ENCODE measurements around the gene RASL10B. TPM values are rescaled to one million over a fixed set of nuclear protein-coding genes. Genes with fewer than 3 reads are reported as not detected.
A peak's percentile ranks its signal among the peaks of the same experiment; 100 is the strongest.

The RASL10B gene
- total and polyA plus RNA-seq, 7 donors = 0.60 to 5.5 (median 3.6) TPM; not detected in 1

DNA sequence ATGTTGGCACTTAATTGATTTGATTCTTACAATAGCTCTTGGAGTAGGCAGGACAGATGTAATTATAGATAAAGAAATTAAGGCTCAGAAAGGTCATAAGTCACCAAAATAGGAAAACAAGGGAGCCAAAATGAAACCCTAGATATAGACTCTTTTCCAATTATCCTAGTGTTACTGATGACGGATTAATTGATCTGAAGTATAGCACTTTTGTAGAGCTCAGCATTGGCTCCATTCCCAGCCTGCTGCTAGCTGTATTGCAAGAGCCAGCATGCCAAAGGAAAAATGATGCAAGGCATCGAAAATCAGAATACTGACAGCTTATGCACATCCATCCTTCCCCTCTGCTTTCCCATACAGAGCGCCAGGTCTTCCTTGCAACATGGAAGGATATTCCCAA lies 21.6 kb upstream of the RASL10B start:
- no peak overlapping the region for H3K27ac ChIP-seq
- no peak for DNase-seq
- WGBS, 2 donors = 94 to 96% methylated on average over 3 of the region's 3 CpGs
- TF ChIP-seq POLR2A (IDR thresholded peaks at IDR 0.05) (no peak), EP300 (IDR thresholded peaks at IDR 0.05) (no peak), POLR2AphosphoS5 (IDR thresholded peaks at IDR 0.05) (no peak)
- TF ChIP-seq, protein P1, sequence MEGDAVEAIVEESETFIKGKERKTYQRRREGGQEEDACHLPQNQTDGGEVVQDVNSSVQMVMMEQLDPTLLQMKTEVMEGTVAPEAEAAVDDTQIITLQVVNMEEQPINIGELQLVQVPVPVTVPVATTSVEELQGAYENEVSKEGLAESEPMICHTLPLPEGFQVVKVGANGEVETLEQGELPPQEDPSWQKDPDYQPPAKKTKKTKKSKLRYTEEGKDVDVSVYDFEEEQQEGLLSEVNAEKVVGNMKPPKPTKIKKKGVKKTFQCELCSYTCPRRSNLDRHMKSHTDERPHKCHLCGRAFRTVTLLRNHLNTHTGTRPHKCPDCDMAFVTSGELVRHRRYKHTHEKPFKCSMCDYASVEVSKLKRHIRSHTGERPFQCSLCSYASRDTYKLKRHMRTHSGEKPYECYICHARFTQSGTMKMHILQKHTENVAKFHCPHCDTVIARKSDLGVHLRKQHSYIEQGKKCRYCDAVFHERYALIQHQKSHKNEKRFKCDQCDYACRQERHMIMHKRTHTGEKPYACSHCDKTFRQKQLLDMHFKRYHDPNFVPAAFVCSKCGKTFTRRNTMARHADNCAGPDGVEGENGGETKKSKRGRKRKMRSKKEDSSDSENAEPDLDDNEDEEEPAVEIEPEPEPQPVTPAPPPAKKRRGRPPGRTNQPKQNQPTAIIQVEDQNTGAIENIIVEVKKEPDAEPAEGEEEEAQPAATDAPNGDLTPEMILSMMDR (IDR thresholded peaks at IDR 0.05) = no peak
- peaks cover 0 to 53% (median 15%) of the 10 kb centered on the region in 4 donors for H3K36me3 ChIP-seq
- intact Hi-C loops (cut with DNase I) = no loop called here
- no peaks in the 10 kb centered on the region for H3K9me3 ChIP-seq
- no peaks in the 10 kb centered on the region for H3K27me3 ChIP-seq
- H3K4me3 ChIP-seq = no peak overlapping the region
- no peaks in the 10 kb centered on the region for H3K4me1 ChIP-seq

DNA sequence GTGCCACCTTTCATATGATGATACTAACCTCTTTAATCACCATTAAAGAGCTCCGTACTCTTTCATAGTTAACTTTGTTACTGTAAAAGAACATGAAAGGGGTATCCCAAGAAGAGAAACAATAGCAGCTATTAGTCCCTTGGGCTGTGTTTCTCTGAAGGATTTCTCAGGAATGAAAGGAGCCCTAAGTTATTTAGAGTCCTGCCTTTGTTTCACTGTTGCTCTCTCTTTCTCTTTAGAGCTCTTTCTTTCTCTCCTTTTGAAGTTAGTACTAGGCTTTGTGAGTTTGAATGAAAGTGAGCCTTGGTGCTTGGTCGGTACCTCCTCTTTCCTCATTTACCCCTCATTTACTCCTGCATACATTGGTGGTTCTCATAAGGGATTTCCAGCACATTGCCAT lies 20.5 kb upstream of the RASL10B start:
- intact Hi-C loops (cut with DNase I) = no loop called here
- Histone ChIP-seq H3K4me3 (no peak overlapping the region), H3K36me3 (peaks cover 0 to 64% (median 15%) of the 10 kb centered on the region in 4 donors), H3K9me3 (no peaks in the 10 kb centered on the region), H3K27me3 (no peaks in the 10 kb centered on the region), H3K4me1 (no peaks in the 10 kb centered on the region), H3K27ac (no peak overlapping the region)
- TF ChIP-seq, protein P1 (IDR thresholded peaks at IDR 0.05) = no peak
- DNase-seq = no peak
- 91 to 96% methylated on average over 2 of the region's 2 CpGs for WGBS, 2 donors

DNA sequence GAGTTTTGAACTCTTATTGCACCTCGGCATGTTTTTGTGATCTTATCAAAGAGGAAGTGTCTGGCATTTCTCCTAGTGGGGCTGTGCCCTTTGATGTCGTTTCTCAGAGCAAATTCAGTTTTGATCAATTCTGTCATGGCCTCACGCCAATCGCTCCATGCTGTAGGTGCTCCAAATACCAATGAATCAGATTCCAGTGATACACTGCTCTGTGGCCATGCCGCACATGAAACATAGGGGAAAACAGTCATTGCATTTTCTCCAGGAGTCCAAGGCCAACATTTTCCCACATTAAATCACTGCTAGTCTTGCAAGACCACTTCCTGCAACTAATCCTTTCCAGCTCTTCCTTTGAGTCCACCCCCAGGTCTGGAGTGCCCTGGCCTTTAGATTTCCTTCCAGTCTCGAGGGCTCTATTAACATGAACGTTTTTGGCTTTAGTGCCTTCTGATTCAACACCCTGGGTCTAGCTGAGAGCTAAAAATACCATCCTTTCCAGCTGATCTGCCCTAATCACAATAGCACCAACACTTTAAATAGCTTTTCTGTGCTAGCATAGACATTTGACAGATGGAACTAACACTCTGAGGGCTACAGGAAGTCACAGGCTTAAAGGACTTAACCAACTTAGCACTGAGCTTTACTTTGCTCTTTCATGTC lies 18.2 kb upstream of the RASL10B start:
- Histone ChIP-seq H3K9me3 (no peaks in the 10 kb centered on the region), H3K36me3 (peaks cover 0 to 65% (median 17%) of the 10 kb centered on the region in 4 donors), H3K4me1 (peaks cover 0 to 19% (median 14%) of the 10 kb centered on the region in 4 donors), H3K4me3 (no peak overlapping the region), H3K27me3 (no peaks in the 10 kb centered on the region), H3K27ac (peak overlapping the region in 1 of 4 donors; percentile 61)
- 13 to 29% methylated on average over 7 of the region's 7 CpGs for WGBS, 2 donors
- no peak for DNase-seq
- no peak for TF ChIP-seq EP300 (IDR thresholded peaks at IDR 0.05)
- TF ChIP-seq, protein P1 (IDR thresholded peaks at IDR 0.05) = no peak
- intact Hi-C loops (cut with DNase I) = no loop called here

DNA sequence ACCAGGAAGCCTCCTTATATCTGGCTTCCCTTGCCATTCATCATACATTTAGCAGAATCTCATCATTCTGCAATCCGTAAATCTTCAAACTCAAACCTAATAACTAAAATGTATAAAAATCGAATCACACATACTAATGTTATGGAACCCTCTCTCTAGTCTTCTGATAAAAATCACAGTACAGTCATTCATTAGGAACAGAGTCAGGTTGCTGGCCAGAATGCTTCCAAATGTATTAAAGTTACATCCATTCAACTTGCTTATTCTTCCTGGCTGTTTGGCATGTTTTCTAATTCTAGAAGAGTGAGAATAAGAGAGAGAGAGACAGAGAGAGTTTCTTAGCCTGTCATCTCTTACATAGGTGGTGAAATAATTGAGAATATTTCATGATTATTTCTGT lies 16.5 kb upstream of the RASL10B start:
- Histone ChIP-seq H3K4me1 (peaks cover 0 to 21% (median 15%) of the 10 kb centered on the region in 4 donors), H3K27ac (peak overlapping the region in 1 of 4 donors; percentile 81), H3K9me3 (no peaks in the 10 kb centered on the region), H3K27me3 (no peaks in the 10 kb centered on the region), H3K4me3 (no peak overlapping the region), H3K36me3 (peaks cover 0 to 59% (median 13%) of the 10 kb centered on the region in 4 donors)
- no peak for DNase-seq
- intact Hi-C loops (cut with DNase I) = no loop called here
- TF ChIP-seq, protein P1 (IDR thresholded peaks at IDR 0.05) = no peak
- 92 to 93% methylated on average over 2 of the region's 2 CpGs for WGBS, 2 donors

DNA sequence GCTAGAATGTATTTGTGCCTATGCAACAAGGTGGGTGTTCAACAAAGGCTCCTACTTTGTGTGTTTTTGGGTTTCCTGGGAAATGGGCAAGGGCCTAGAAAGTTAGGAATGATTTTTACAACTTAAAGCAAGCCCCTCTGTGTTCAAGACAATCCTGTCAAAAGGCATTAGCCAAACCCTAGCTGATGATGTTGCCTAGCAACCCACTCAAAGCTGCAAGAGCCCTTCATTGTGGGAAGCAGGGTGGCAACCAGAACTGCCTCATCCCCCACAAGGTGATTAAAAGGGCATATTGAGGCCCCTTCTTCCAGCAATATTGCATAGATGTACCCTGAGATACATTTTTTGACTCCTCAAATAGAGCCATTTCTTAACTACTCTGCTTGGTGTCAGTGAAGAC lies 16.0 kb upstream of the RASL10B start:
- DNase-seq = no peak
- no peaks in the 10 kb centered on the region for H3K27me3 ChIP-seq
- intact Hi-C loops (cut with DNase I) = no loop called here
- TF ChIP-seq, protein P1 (IDR thresholded peaks at IDR 0.05) = no peak
- TF ChIP-seq POLR2AphosphoS5 (IDR thresholded peaks at IDR 0.05) (no peak), EP300 (IDR thresholded peaks at IDR 0.05) (no peak), POLR2A (IDR thresholded peaks at IDR 0.05) (no peak)
- H3K36me3 ChIP-seq = peaks cover 0 to 57% (median 9%) of the 10 kb centered on the region in 4 donors
- peak overlapping the region in 1 of 4 donors; percentile 81 for H3K27ac ChIP-seq
- H3K4me1 ChIP-seq = peaks cover 0 to 21% (median 15%) of the 10 kb centered on the region in 4 donors
- H3K4me3 ChIP-seq = no peak overlapping the region
- no peaks in the 10 kb centered on the region for H3K9me3 ChIP-seq

Measured in sigmoid colon (tissue), 7 donors.